ENCODE results near the gene PTP4A1. TPM values are rescaled to one million over a fixed set of nuclear protein-coding genes. Genes with fewer than 3 reads are reported as not detected.

Gene PTP4A1
- total and polyA plus RNA-seq, 2 of the 13 experiments (the other 11 are each of a cell fraction or from before 2014, with no cell fraction given): 141 to 376 TPM

GRCh38 chr6:63584125-63584514, 11.8 kb downstream of the PTP4A1 start:
- H3K4me3 ChIP-seq (replicated peaks in 1 of 3; ENCODE audit: insufficient read depth in 1 of 3, low read depth in 2 of 3, low read length in 3 of 3): no peak overlapping the region
- no peak overlapping the region for H2AFZ ChIP-seq (ENCODE audit: low read length)
- H3K9ac ChIP-seq (ENCODE audit: insufficient read depth, low read depth, low read length): no peak overlapping the region
- H3K36me3 ChIP-seq (replicated peaks in 1 of 2; ENCODE audit: control insufficient read depth in 1 of 2, insufficient read depth in 2 of 2, low read length in 2 of 2): peaks cover 6 to 23% of the 10 kb centered on the region in 2 experiments
- POLR2A ChIA-PET: interaction anchor here (1.1 to 3.1 kb wide), 9 partner anchors 11 to 232 kb away, joined by 3 to 12 read pairs (median 6); no protein-coding TSS in a partner anchor
- 83% methylated on average over 4 of the region's 4 CpGs for WGBS (ENCODE audit: low lambda C conversion rate)
- H3K4me1 ChIP-seq (ENCODE audit: insufficient read depth, low read length): peaks cover 9% of the 10 kb centered on the region
- intact Hi-C loops (cut with micrococcal nuclease; ENCODE audit: unreplicated experiment): no loop called here
- CTCF ChIA-PET (ENCODE audit: low intra/inter-chr PET ratio, low total read pairs): no interaction called here
- peak; percentile 33 for ATAC-seq
- no peak for FAIRE-seq
- no peak overlapping the region for H3K27ac ChIP-seq (ENCODE audit: extremely low read length, insufficient read depth, low read length)
- no peak for DNase-seq (ENCODE audit: low spot score)
- peaks cover 29% of the 10 kb centered on the region for H4K20me1 ChIP-seq (ENCODE audit: insufficient read depth, low read length)
- no peaks in the 10 kb centered on the region for H3K27me3 ChIP-seq (ENCODE audit: control insufficient read depth in 1 of 2, insufficient read depth in 2 of 2, low read length in 2 of 2)
- H3K4me2 ChIP-seq (ENCODE audit: low read depth, low read length): no peak overlapping the region
- BruUV-seq (replicated peaks): no TSS peak
- in situ Hi-C loops (cut with HindIII; ENCODE audit: extremely low pct_ligation_motif_present, low pct_unique_long_range_greater_than_20kb): no loop called here
- no peaks in the 10 kb centered on the region for H3K79me2 ChIP-seq (ENCODE audit: insufficient read depth, low read length)
- H3K9me3 ChIP-seq (ENCODE audit: low read length): no peaks in the 10 kb centered on the region
- no peak for TF ChIP-seq ZNF329 (CRISPR knock-in tag; IDR thresholded peaks at IDR 0.05; ENCODE audit: low read depth)
- 0 out of 2 replicates have a peak, but pooled peaks have one; percentile 37 for TF ChIP-seq ZNF335 (CRISPR knock-in tag; IDR thresholded peaks at IDR 0.05)
- no peak for TF ChIP-seq KDM6A (CRISPR knock-in tag; IDR thresholded peaks at IDR 0.05; ENCODE audit: low read depth)
- no peak for TF ChIP-seq ADNP (CRISPR knock-in tag; IDR thresholded peaks at IDR 0.05)
- TF ChIP-seq, protein P1, sequence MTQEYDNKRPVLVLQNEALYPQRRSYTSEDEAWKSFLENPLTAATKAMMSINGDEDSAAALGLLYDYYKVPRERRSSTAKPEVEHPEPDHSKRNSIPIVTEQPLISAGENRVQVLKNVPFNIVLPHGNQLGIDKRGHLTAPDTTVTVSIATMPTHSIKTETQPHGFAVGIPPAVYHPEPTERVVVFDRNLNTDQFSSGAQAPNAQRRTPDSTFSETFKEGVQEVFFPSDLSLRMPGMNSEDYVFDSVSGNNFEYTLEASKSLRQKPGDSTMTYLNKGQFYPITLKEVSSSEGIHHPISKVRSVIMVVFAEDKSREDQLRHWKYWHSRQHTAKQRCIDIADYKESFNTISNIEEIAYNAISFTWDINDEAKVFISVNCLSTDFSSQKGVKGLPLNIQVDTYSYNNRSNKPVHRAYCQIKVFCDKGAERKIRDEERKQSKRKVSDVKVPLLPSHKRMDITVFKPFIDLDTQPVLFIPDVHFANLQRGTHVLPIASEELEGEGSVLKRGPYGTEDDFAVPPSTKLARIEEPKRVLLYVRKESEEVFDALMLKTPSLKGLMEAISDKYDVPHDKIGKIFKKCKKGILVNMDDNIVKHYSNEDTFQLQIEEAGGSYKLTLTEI (CRISPR knock-in tag; conservative IDR thresholded peaks at IDR 0.05): no peak
- TF ChIP-seq POLR2AphosphoS5 (IDR thresholded peaks at IDR 0.05; ENCODE audit: low read depth, low read length): peak; percentile 48
- no peak for TF ChIP-seq NKX3-1 (CRISPR knock-in tag; IDR thresholded peaks at IDR 0.05)
- 0 out of 2 replicates have a peak, but pooled peaks have one; percentile 2 for TF ChIP-seq HMG20A (CRISPR knock-in tag; IDR thresholded peaks at IDR 0.05; ENCODE audit: borderline replicate concordance)
- TF ChIP-seq, protein P2, sequence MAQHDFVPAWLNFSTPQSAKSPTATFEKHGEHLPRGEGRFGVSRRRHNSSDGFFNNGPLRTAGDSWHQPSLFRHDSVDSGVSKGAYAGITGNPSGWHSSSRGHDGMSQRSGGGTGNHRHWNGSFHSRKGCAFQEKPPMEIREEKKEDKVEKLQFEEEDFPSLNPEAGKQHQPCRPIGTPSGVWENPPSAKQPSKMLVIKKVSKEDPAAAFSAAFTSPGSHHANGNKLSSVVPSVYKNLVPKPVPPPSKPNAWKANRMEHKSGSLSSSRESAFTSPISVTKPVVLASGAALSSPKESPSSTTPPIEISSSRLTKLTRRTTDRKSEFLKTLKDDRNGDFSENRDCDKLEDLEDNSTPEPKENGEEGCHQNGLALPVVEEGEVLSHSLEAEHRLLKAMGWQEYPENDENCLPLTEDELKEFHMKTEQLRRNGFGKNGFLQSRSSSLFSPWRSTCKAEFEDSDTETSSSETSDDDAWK (CRISPR knock-in tag; IDR thresholded peaks at IDR 0.05): no peak
- TF ChIP-seq, protein P3, sequence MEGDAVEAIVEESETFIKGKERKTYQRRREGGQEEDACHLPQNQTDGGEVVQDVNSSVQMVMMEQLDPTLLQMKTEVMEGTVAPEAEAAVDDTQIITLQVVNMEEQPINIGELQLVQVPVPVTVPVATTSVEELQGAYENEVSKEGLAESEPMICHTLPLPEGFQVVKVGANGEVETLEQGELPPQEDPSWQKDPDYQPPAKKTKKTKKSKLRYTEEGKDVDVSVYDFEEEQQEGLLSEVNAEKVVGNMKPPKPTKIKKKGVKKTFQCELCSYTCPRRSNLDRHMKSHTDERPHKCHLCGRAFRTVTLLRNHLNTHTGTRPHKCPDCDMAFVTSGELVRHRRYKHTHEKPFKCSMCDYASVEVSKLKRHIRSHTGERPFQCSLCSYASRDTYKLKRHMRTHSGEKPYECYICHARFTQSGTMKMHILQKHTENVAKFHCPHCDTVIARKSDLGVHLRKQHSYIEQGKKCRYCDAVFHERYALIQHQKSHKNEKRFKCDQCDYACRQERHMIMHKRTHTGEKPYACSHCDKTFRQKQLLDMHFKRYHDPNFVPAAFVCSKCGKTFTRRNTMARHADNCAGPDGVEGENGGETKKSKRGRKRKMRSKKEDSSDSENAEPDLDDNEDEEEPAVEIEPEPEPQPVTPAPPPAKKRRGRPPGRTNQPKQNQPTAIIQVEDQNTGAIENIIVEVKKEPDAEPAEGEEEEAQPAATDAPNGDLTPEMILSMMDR (CRISPR knock-in tag; IDR thresholded peaks at IDR 0.05): no peak
- TF ChIP-seq PHF5A (CRISPR knock-in tag; IDR thresholded peaks at IDR 0.05; ENCODE audit: low read depth, unreplicated experiment): peak; percentile 17
- 0 out of 2 replicates have a peak, but pooled peaks have one; percentile 6 for TF ChIP-seq NFIC (IDR thresholded peaks at IDR 0.05; ENCODE audit: low read length)
- no peak for TF ChIP-seq GATA4 (IDR thresholded peaks at IDR 0.05; ENCODE audit: borderline replicate concordance, low read depth)
- TF ChIP-seq ZBTB49 (CRISPR knock-in tag; IDR thresholded peaks at IDR 0.05; ENCODE audit: borderline replicate concordance): no peak
- TF ChIP-seq ZSCAN25 (CRISPR knock-in tag; IDR thresholded peaks at IDR 0.05): no peak
- peak; percentile 25; the same call in 1 of the 2 replicates for TF ChIP-seq SSRP1 (CRISPR knock-in tag; IDR thresholded peaks at IDR 0.05)
- TF ChIP-seq PAF1 (CRISPR knock-in tag; IDR thresholded peaks at IDR 0.05): peak; percentile 90
- TF ChIP-seq RBM22 (optimal IDR thresholded peaks at IDR 0.05; ENCODE audit: low read length): peak; percentile 95
- no peak for TF ChIP-seq ZNF781 (CRISPR knock-in tag; IDR thresholded peaks at IDR 0.05; ENCODE audit: borderline replicate concordance, not compliant biosample characterization)
- no peak for TF ChIP-seq ELF3 (CRISPR knock-in tag; IDR thresholded peaks at IDR 0.05)
